Immature natural killer cell (primary cell): Measurements from ENCODE around the gene CHST9. TPM values are rescaled to one million over a fixed set of nuclear protein-coding genes. Genes with fewer than 3 reads are reported as not detected.
"Not testable (repeated sequence)": the region's sequence is repeated elsewhere in the genome, so short reads cannot be mapped to it uniquely, and the experiment has no call there.

Experiments used
- DNase-seq, 3 donors: peaks; one replicate each; pipeline ENCODE4 v3.0.0; 2022; ENCODE audit warnings: mixed read lengths in 1 of 3
- H3K27ac Mint-ChIP-seq, 6 donors: one replicate each; pipeline ENCODE4 v1.8.0; 2020; ENCODE audit warnings: mixed read lengths in 6 of 6, mild to moderate bottlenecking in 5 of 6, inconsistent platforms in 4 of 6, moderate library complexity in 3 of 6
- H3K27me3 Mint-ChIP-seq, 3 donors: one replicate each; pipeline ENCODE4 v1.8.0; 2020 to 2021; ENCODE audit warnings: low read depth in 3 of 3, mild to moderate bottlenecking in 3 of 3, mixed read lengths in 3 of 3, moderate library complexity in 3 of 3, inconsistent platforms in 1 of 3
- H3K36me3 Mint-ChIP-seq, 3 donors: one replicate each; pipeline ENCODE4 v1.8.0; 2020; ENCODE audit warnings: mixed read lengths in 3 of 3, inconsistent platforms in 2 of 3, mild to moderate bottlenecking in 2 of 3
- H3K4me1 Mint-ChIP-seq, 2 donors: one replicate each; pipeline ENCODE4 v1.8.0; 2020; ENCODE audit warnings: inconsistent platforms in 2 of 2, mild to moderate bottlenecking in 2 of 2, mixed read lengths in 2 of 2, moderate library complexity in 1 of 2
- H3K4me3 Mint-ChIP-seq, 5 donors: one replicate each; pipeline ENCODE4 v1.8.0; 2020; ENCODE audit warnings: mild to moderate bottlenecking in 5 of 5, mixed read lengths in 5 of 5, inconsistent platforms in 3 of 5, moderate library complexity in 3 of 5
- H3K9me3 Mint-ChIP-seq, 6 donors: one replicate each; pipeline ENCODE4 v1.8.0; 2020; ENCODE audit warnings: mild to moderate bottlenecking in 6 of 6, mixed read lengths in 6 of 6, inconsistent platforms in 4 of 6, moderate library complexity in 3 of 6
- polyA plus RNA-seq, 3 donors: library from polyadenylated mRNA; unstranded; fragments of 300-500 nt; fragmentation: Illumina TruSeq; gene quantifications; one replicate each; pipeline ENCODE4 v1.2.3, GENCODE V29; 2021

The CHST9 gene, protein sequence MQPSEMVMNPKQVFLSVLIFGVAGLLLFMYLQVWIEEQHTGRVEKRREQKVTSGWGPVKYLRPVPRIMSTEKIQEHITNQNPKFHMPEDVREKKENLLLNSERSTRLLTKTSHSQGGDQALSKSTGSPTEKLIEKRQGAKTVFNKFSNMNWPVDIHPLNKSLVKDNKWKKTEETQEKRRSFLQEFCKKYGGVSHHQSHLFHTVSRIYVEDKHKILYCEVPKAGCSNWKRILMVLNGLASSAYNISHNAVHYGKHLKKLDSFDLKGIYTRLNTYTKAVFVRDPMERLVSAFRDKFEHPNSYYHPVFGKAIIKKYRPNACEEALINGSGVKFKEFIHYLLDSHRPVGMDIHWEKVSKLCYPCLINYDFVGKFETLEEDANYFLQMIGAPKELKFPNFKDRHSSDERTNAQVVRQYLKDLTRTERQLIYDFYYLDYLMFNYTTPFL
- not detected for polyA plus RNA-seq

- Mint-ChIP-seq H3K4me3 (no peak within 1 kb of the TSS), H3K4me1 (no peaks in the 10 kb centered on the region), H3K27ac (no peak within 1 kb of the TSS), H3K9me3 (peaks cover 10 to 24% (median 15%) of the 10 kb centered on the region in 6 donors), H3K36me3 (no peaks in the 10 kb centered on the region), H3K27me3 (peaks cover 3 to 6% (median 5%) of the 10 kb centered on the region in 3 donors)
- no peak for DNase-seq
Observed at GRCh38 chr18:27185025-27185763, at the start of gene CHST9. CHST9 (minus strand) TSS chr18:27185308; CDS start chr18:27142809, 42,499 bp downstream.

- H3K4me1 Mint-ChIP-seq, H3K36me3 Mint-ChIP-seq, H3K4me3 Mint-ChIP-seq, H3K27me3 Mint-ChIP-seq, DNase-seq, H3K27ac Mint-ChIP-seq: not testable (repeated sequence)
- peaks cover 0 to 28% (median 3%) of the 10 kb centered on the region in 6 donors for H3K9me3 Mint-ChIP-seq
Observed at GRCh38 chr18:27232355-27232754, 47.2 kb upstream of the CHST9 start.

DNA sequence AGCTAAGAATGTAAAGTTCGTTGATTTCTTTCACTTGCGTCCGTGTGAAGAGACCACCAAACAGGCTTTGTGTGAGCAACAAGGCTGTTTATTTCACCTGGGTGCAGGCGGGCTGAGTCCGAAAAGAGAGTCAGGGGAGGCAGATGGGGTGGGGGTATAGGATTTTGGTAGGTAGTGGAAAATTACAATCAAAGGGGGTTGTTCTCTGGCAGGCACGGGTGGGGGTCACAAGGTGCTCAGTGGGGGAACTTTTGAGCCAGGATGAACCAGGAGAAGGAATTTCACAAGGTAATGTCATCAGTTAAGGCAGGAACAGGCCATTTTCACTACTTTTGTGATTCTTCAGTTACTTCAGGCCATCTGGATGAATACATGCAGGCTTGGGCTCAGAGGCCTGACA lies 46.6 kb upstream of the CHST9 start:
- not testable (repeated sequence) for H3K4me1 Mint-ChIP-seq, H3K27ac Mint-ChIP-seq

GRCh38 chr18:27231221-27231620 lies 46.1 kb upstream of the CHST9 start:
- H3K27me3 Mint-ChIP-seq, H3K4me3 Mint-ChIP-seq, DNase-seq, H3K36me3 Mint-ChIP-seq, H3K27ac Mint-ChIP-seq, H3K4me1 Mint-ChIP-seq: not testable (repeated sequence)
- H3K9me3 Mint-ChIP-seq: peaks cover under 1 to 32% (median 5%) of the 10 kb centered on the region in 6 donors

More for the DNA sequence above, 46.6 kb upstream of the CHST9 start:
- not testable (repeated sequence) for H3K36me3 Mint-ChIP-seq, H3K27me3 Mint-ChIP-seq, H3K4me3 Mint-ChIP-seq, DNase-seq
- H3K9me3 Mint-ChIP-seq: peaks cover 0 to 28% (median 3%) of the 10 kb centered on the region in 6 donors

DNA sequence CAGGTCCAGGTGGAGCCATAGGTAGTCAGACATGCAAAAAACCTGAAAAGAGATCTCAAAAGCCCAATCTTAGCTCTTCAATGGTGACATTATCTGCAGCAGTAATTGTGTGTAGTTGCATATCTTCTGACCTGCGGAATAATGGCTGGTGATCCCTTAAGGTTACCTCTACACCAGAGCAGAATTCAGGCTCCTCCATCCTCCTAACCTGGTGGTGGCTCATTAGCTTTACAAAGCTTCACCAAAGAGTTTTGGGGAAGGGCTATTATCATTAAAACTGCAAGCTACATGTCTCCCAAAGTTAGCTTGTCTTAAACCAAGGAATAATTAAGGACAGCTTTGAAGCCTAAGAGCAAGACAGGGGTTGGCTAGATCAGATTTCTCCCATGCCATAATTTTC lies 42.6 kb upstream of the CHST9 start:
- Mint-ChIP-seq H3K4me1 (no peaks in the 10 kb centered on the region), H3K4me3 (no peak overlapping the region), H3K27ac (no peak overlapping the region), H3K36me3 (no peaks in the 10 kb centered on the region), H3K27me3 (peaks cover 0 to 7% (median 0%) of the 10 kb centered on the region in 3 donors), H3K9me3 (peaks cover 1 to 38% (median 14%) of the 10 kb centered on the region in 6 donors)
- no peak for DNase-seq

- Mint-ChIP-seq H3K4me3 (no peak overlapping the region), H3K27me3 (peaks cover 0 to 7% (median 0%) of the 10 kb centered on the region in 3 donors)
Observed at GRCh38 chr18:27226556-27227075, 41.5 kb upstream of the CHST9 start.

GRCh38 chr18:27225947-27226481 lies 40.9 kb upstream of the CHST9 start:
- Mint-ChIP-seq H3K27me3 (peaks cover 0 to 7% (median 0%) of the 10 kb centered on the region in 3 donors), H3K27ac (no peak overlapping the region), H3K4me1 (no peaks in the 10 kb centered on the region), H3K4me3 (no peak overlapping the region), H3K9me3 (peaks cover 1 to 33% (median 13%) of the 10 kb centered on the region in 6 donors), H3K36me3 (no peaks in the 10 kb centered on the region)
- no peak for DNase-seq

More at GRCh38 chr18:27226556-27227075, 41.5 kb upstream of the CHST9 start:
- Mint-ChIP-seq H3K4me1 (no peaks in the 10 kb centered on the region), H3K36me3 (no peaks in the 10 kb centered on the region), H3K27ac (no peak overlapping the region), H3K9me3 (peaks cover 1 to 32% (median 14%) of the 10 kb centered on the region in 6 donors)
- DNase-seq: no peak

DNA sequence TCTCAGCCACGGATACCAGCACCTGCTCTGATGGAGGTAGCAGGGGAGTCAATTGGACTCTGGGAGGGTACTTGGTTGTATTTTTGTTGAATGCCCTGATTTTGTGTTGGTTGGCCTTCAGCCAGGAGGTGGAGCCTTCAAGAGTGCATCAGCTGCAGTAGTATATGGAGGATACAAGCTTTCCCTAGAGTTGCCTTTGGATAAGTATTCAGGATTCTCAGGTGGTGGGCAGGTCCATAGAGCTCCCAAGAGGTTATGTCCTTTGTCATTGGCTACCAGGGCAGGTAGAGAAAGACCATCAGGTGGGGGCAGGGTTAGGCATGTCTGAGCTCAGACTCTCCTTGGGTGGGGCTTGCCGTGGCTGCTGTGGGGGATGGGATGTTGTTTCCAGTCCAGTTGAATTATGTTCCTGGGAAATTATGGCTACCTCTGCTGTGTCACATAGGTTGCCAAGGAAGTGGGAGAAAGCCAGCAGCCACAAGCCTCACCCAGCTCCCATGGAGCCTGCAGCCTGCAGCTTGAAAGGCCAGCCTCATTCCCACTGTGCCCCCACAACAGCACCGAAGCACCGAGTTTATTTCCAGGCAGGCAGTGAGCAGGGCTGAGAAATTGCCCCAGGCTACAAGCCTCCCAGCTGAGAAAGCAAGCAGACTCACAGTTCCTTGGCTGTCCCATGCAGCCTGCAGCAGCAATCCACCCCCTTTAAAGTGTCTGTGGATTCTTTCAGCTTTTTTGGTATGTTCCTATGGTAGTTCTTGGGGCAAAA lies 38.6 kb upstream of the CHST9 start:
- no peaks in the 10 kb centered on the region for H3K4me1 Mint-ChIP-seq
- H3K27ac Mint-ChIP-seq: no peak overlapping the region
- H3K36me3 Mint-ChIP-seq: no peaks in the 10 kb centered on the region

DNA sequence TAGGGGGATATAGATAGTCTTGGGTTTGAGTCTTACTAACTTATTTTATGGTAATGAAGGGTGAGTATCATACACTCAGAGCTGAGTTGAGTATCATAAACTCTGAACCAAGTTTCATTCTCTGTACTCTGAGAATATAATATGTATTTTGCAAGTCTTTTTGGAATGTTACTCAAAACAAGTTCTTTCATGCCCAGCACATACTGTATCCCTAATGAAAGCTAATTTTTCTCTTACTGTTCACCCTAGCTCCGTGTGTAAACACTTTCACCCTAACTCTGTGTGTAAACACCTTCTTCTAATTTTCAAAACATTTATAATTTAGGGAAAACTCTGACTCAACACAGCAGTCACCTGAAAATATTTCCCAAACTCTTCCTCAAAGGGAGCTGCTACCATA lies 29.7 kb upstream of the CHST9 start:
- Mint-ChIP-seq H3K9me3 (peaks cover 4 to 26% (median 11%) of the 10 kb centered on the region in 6 donors), H3K4me3 (no peak overlapping the region), H3K36me3 (no peaks in the 10 kb centered on the region), H3K4me1 (no peaks in the 10 kb centered on the region), H3K27me3 (no peaks in the 10 kb centered on the region), H3K27ac (no peak overlapping the region)
- DNase-seq: no peak

More for the DNA sequence above, 38.6 kb upstream of the CHST9 start:
- Mint-ChIP-seq H3K9me3 (peaks cover 1 to 30% (median 14%) of the 10 kb centered on the region in 6 donors), H3K4me3 (no peak overlapping the region), H3K27me3 (peaks cover 0 to 5% (median 0%) of the 10 kb centered on the region in 3 donors)
- no peak for DNase-seq

DNA sequence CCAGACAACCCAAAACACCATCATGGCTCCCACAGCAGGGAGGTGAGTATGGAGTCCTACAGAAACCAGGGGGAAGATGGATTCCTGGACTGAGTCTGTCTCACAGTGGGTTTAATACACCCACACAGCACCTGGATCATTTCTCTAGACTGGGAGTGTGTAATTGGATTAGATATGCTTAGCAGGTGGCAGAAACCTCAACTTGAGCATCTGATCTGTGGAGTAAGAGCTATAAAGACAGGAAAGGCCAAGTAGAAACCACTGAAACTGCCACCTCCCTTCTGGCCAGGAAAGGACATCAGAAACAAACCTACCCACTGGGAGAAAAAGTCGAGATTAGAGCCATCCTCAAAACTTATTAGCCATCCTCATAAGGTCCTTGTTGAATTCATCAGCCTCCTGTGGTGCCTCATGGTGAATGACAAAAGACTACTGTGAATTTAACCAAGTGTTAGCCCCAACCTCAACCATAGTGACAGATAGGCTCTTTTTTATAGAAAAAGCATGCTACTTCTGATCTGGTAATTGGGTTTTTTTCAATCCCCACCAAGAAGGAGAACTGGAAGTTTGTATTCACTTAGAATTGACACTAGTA lies 28.1 kb upstream of the CHST9 start:
- Mint-ChIP-seq H3K27me3 (no peaks in the 10 kb centered on the region), H3K9me3 (peaks cover 4 to 31% (median 11%) of the 10 kb centered on the region in 6 donors), H3K36me3 (no peaks in the 10 kb centered on the region), H3K27ac (no peak overlapping the region), H3K4me3 (no peak overlapping the region), H3K4me1 (no peaks in the 10 kb centered on the region)
- no peak for DNase-seq

- no peak for DNase-seq
- no peaks in the 10 kb centered on the region for H3K27me3 Mint-ChIP-seq
- no peak overlapping the region for H3K4me3 Mint-ChIP-seq
- no peaks in the 10 kb centered on the region for H3K4me1 Mint-ChIP-seq
- peaks cover under 1 to 31% (median 7%) of the 10 kb centered on the region in 6 donors for H3K9me3 Mint-ChIP-seq
- H3K27ac Mint-ChIP-seq: no peak overlapping the region
- no peaks in the 10 kb centered on the region for H3K36me3 Mint-ChIP-seq
Observed at GRCh38 chr18:27211569-27211968, 26.5 kb upstream of the CHST9 start.

- Mint-ChIP-seq H3K27me3 (no peaks in the 10 kb centered on the region), H3K36me3 (no peaks in the 10 kb centered on the region)
Observed at GRCh38 chr18:27206411-27206810, 21.3 kb upstream of the CHST9 start.

DNA sequence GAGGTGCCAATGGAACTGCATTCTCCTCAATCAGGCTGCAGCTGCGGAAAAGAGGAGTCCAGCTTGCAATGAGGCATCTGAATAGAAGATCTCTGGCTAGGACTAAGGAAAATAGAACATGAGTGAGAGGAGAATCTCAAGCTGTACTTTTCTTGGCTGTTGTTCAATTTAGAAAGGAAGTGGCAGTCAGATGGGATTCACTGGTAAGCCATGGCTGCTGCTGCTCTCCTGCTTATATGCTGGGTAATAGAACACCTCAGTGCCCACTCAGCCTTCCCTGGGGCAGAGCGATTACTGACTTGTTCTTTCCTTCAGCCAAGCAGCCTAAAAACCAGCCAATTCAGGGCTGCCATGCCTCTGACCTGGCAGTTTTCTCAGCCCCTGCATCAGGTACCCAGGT lies 17.6 kb upstream of the CHST9 start:
- H3K36me3 Mint-ChIP-seq: no peaks in the 10 kb centered on the region
- H3K27me3 Mint-ChIP-seq: no peaks in the 10 kb centered on the region
- H3K4me3 Mint-ChIP-seq: no peak overlapping the region
- H3K27ac Mint-ChIP-seq: no peak overlapping the region
- H3K9me3 Mint-ChIP-seq: peaks cover 0 to 19% (median 6%) of the 10 kb centered on the region in 6 donors
- H3K4me1 Mint-ChIP-seq: no peaks in the 10 kb centered on the region
- DNase-seq: no peak

More at GRCh38 chr18:27206411-27206810, 21.3 kb upstream of the CHST9 start:
- no peak overlapping the region for H3K27ac Mint-ChIP-seq
- H3K4me3 Mint-ChIP-seq: no peak overlapping the region
- H3K9me3 Mint-ChIP-seq: peaks cover 0 to 33% (median 6%) of the 10 kb centered on the region in 6 donors
- no peak for DNase-seq
- no peaks in the 10 kb centered on the region for H3K4me1 Mint-ChIP-seq
